WERI-Rb-1 (cell line): ENCODE data around the gene OST4.
"Not testable (repeated sequence)": the region's sequence is repeated elsewhere in the genome, so short reads cannot be mapped to it uniquely, and the experiment has no call there.

ENCODE experiments used
- DNase-seq: peaks from one replicate; pipeline ENCODE4 v3.0.0-alpha.2; 2020
- H3K27ac ChIP-seq: fragments of 250-450 bp; sonication (Bioruptor Pico); 2 replicates; pipeline ENCODE4 v1.5.1; 2020; ENCODE audit warnings: mild to moderate bottlenecking, moderate library complexity
- H3K27me3 ChIP-seq: fragments of 250-450 bp; sonication (Bioruptor Pico); 2 replicates; pipeline ENCODE4 v1.5.1; 2021; ENCODE audit warnings: mild to moderate bottlenecking, low read depth, moderate library complexity; ENCODE audit not compliant: insufficient read depth, severe bottlenecking
- H3K36me3 ChIP-seq: fragments of 250-450 bp; sonication (Bioruptor Pico); 2 replicates; pipeline ENCODE4 v1.5.1; 2020; ENCODE audit warnings: mild to moderate bottlenecking, moderate library complexity
- H3K4me3 ChIP-seq: 2 replicates; pipeline ENCODE4 v1.5.1; 2011; ENCODE audit warnings: low read depth, mild to moderate bottlenecking, control low read depth, low read length
- H3K9me3 ChIP-seq: fragments of 250-450 bp; sonication (Bioruptor Pico); 2 replicates; pipeline ENCODE4 v1.5.1; 2021; ENCODE audit warnings: mild to moderate bottlenecking, moderate library complexity; ENCODE audit not compliant: severe bottlenecking
- TF ChIP-seq, protein P1 (sequence below): IDR thresholded peaks from 2 replicates; pipeline ENCODE4 v1.5.1; 2011; ENCODE audit warnings: low read depth, mild to moderate bottlenecking, control low read depth, inconsistent platforms, low read length

Gene OST4

DNA sequence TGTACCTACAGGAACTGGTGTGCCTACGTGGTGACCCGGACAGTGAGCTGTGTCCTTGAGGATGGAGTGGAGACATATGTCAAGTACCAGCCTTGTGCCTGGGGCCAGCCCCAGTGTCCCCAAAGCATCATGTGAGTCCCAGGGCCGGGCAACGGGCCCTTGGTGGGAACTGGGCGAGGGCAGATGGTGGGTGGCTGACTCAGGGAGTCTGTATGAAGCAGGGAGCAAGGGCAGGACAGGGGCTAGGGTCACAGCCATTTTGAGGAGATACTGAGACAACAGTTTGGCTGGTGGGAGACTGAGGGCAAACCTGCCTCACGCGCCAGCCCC lies 8.7 kb upstream of the OST4 start:
- Histone ChIP-seq H3K27me3 (no peaks in the 10 kb centered on the region), H3K36me3 (no peaks in the 10 kb centered on the region), H3K4me3 (no peak overlapping the region), H3K9me3 (no peaks in the 10 kb centered on the region), H3K27ac (no peak overlapping the region)
- DNase-seq, result no peak
- TF ChIP-seq, protein P1, sequence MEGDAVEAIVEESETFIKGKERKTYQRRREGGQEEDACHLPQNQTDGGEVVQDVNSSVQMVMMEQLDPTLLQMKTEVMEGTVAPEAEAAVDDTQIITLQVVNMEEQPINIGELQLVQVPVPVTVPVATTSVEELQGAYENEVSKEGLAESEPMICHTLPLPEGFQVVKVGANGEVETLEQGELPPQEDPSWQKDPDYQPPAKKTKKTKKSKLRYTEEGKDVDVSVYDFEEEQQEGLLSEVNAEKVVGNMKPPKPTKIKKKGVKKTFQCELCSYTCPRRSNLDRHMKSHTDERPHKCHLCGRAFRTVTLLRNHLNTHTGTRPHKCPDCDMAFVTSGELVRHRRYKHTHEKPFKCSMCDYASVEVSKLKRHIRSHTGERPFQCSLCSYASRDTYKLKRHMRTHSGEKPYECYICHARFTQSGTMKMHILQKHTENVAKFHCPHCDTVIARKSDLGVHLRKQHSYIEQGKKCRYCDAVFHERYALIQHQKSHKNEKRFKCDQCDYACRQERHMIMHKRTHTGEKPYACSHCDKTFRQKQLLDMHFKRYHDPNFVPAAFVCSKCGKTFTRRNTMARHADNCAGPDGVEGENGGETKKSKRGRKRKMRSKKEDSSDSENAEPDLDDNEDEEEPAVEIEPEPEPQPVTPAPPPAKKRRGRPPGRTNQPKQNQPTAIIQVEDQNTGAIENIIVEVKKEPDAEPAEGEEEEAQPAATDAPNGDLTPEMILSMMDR, result no peak

DNA sequence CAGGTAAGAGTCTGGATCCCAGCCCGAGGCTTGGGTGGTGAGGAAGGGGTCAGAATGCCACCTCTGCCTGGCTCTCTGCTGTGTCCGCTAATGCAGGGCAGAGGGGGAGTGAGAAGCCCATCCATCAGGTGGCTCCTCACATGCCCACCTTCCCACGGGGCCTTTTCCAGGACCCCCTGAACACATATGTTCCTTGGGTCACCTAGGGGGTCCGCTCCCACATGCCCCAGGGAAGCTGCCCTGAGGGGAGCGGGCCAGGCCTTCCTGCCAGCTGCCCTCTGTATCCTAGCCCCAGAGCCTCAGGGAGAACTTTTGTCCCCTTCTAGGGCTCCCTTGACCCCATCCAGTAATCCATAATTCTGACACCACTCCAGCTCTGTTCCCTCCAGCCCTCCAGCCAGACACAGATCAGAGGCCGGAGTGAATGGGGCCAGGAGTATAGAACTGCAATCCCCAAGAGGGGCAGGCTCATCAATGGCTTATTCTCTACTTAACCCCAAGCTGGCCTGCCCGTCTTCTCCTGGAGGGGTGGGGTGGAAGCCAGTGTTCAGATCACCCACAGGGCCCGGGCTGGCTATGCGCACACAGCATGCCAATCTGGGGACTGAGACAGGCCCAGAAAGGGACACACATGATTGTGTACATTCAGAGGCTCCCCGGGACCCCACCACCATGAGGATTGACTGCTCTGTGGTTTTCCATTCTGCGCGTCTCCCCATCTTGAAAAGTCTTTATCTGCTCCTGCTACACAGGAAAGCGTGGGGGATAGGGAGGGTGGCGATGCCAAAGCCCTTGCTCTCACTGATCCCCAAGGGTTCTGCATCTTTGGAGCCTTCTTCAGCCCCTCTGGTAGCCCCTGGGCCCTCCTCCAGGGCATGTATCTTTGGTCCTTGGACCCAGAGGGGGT lies 8.0 kb upstream of the OST4 start:
- Histone ChIP-seq H3K27ac (no peak overlapping the region), H3K9me3 (no peaks in the 10 kb centered on the region), H3K4me3 (no peak overlapping the region), H3K27me3 (no peaks in the 10 kb centered on the region), H3K36me3 (no peaks in the 10 kb centered on the region)
- TF ChIP-seq, protein P1, result no peak
- DNase-seq, result peak; percentile 34

DNA sequence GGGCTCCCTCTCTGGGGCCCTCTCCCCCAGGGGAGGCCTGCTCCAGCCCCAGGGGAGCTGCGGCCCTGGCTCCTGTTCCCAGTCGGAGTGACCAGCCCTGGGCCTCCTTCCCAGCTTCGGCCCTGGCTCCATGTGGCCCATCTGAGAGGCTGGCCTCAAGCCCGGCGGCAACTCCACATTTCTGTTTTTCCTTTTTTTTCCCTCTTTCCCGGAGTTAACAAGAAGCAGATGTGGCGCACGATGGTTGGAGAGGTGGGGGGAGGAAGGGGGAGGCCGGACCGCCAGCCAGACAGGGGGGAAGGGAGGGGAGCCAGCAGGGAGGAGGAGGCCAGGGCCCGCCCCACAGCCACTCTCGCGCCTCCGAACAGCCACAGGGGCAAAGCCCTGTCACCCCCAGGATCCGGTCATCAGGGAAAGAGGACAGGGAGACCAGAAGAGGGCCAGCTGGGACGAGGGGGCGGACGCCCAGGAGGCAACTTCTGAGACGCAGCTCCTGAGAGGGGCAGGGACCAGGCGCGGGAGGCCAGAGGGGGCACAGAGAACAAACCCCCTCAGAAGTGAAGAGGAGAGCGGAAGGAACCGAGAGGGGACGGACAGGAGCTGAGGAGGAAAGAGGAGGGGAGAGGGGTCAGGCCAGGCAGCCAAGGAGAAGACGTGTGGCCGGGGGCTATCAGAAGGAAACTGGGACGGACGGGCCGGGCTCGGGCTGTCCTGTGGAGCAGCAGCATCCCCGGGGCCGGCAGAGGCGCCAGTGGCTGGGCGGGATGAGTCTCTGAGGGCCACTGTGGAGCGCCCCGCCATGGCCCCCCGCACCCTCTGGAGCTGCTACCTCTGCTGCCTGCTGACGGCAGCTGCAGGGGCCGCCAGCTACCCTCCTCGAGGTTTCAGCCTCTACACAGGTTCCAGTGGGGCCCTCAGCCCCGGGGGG lies 7.1 kb upstream of the OST4 start, which contains the start of gene EMILIN1:
EMILIN1 (plus strand) TSS at position 349 of the 928 bp plus-strand sequence; CDS start at position 800, 451 bp downstream.
- H3K9me3 ChIP-seq, result no peaks in the 10 kb centered on the region
- no peaks in the 10 kb centered on the region for H3K27me3 ChIP-seq
- no peaks in the 10 kb centered on the region for H3K36me3 ChIP-seq
- H3K27ac ChIP-seq, result peak within 1 kb of the TSS; percentile 19
- TF ChIP-seq, protein P1, result no peak
- no peak for DNase-seq
- H3K4me3 ChIP-seq, result no peak within 1 kb of the TSS

DNA sequence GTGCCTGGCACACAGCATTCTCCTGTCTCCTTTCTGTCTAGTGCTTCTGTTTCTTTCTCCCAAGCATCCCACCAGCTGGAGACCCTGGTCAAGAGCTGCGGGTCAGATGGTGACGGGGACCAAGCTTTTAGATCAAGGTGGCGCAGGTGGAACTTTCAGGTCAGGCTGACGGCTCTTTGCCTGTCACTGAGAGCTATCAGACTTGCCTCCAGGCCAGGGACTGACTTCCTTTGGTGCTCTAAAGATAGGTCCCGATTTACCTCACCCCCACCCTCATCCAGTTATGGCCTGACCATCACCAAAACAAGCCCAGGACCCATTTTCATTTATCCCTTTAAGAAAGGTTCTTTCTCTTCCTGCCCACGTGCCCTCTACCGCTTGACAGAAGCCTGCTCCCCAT lies 5.8 kb upstream of the OST4 start:
- H3K9me3 ChIP-seq, result no peaks in the 10 kb centered on the region
- H3K36me3 ChIP-seq, result no peaks in the 10 kb centered on the region
- TF ChIP-seq, protein P1, result no peak
- H3K4me3 ChIP-seq, result no peak overlapping the region
- H3K27ac ChIP-seq, result peak overlapping the region; percentile 3; the same call in 1 of the 2 replicates
- H3K27me3 ChIP-seq, result no peaks in the 10 kb centered on the region
- no peak for DNase-seq

- TF ChIP-seq, protein P1, result no peak
- no peaks in the 10 kb centered on the region for H3K9me3 ChIP-seq
- no peak for DNase-seq
- no peaks in the 10 kb centered on the region for H3K27me3 ChIP-seq
- no peak overlapping the region for H3K27ac ChIP-seq
- no peaks in the 10 kb centered on the region; the same call in 1 of the 2 replicates for H3K36me3 ChIP-seq
- no peak overlapping the region for H3K4me3 ChIP-seq
Observed at GRCh38 chr2:27076323-27076722, 4.9 kb upstream of the OST4 start.

DNA sequence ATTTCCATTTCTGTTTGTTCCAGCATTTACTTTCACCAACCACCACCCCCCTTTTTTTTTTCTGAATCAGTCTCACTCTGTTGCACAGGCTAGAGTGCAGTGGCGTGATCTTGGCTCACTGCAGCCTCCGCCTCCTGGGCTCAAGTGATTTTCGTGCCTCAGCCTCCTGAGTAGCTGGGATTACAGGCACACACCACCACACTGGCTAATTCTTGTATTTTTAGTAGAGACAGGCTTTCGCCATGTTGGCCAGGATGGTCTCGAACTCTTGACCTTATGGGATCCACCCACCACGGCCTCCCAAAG lies 4.1 kb upstream of the OST4 start:
- not testable (repeated sequence) for H3K27ac ChIP-seq, DNase-seq, H3K27me3 ChIP-seq, H3K9me3 ChIP-seq, H3K4me3 ChIP-seq, H3K36me3 ChIP-seq
